Measurements from ENCODE around the gene OTOF. TPM values are rescaled to one million over a fixed set of nuclear protein-coding genes. Genes with fewer than 3 reads are reported as not detected.
A peak's percentile ranks its signal among the peaks of the same experiment; 100 is the strongest.

The OTOF gene
- total RNA-seq, 2 experiments from 2014 or later = 1.6 to 1.9 TPM

DNA sequence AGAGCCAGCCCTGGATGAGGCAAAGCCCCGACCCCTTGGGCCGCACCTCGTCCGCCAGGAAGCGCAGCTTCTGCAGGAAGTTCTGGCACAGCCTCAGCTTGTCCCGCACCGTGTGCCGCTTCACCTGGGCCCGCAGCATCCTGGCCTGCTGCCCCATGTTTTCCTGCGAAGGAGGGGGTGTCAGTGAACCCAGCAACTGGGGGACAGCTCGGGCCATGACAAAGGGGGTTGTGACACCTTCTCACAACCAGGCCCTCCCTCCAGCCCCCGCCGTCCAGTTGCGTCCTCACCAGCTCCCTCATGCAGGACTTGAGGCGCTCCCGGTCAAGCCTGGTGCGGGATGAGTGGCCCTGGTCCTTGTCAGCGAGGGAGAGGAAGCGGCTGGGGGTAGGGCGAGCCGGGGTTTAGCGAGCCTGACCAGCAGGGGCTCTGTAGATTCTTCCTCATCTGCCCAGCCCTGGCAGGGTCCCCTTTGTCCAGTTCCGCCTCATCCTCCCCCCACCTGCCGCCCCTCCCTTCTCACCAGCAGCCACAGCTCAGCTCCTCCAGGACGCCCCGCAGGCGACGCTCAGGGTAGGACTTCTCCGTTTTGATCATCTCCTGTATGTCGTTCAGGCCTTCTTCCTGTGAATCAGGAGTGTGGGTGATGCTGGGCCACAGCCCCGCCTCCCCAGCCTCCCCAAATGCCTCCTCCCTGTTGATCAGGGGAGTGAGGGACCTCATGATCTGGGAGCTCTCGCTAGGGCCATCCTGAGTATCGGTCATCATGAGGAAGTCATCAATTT, 606 bp downstream of the OTOF start:
- peak; percentile 48 for DNase-seq
- no peaks in the 10 kb centered on the region for H3K36me3 Mint-ChIP-seq
- H3K9me3 Mint-ChIP-seq = no peaks in the 10 kb centered on the region

DNA sequence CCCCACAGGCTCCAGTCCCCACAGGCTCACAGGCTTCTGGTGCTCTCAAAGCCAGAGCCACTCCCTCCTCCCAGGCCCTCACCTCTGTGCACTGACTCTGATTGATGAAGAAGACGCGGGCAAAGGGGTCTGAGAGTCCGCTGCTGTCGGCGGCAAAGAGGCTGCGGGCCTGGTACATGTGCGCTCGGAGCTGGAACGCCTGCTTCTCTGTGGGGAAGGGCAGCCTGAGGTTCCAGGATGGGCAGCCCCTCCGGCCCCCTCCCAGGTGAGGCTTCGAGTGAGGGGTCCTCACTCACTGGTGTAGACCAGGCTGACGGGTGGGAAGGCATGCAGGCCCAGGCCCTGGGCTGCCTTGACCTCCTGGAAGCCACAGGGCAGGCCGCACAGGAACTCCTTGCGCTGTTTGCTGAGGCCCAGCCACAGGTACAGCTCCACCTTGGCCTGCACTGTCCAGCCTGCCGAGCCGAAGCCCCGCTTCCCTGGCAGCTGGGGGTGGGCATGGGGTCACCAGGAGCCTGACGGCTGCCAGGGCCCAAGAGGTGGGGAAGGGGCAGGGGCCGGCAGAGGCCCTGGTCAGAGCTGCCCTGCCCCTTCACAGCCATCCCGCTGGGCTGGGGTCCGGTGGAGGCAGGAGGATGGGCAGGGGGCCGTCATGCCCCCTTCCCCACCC, 2.0 kb downstream of the OTOF start:
- H3K36me3 Mint-ChIP-seq = no peaks in the 10 kb centered on the region
- H3K4me3 Mint-ChIP-seq = no peak overlapping the region
- DNase-seq = no peak
- peaks cover 5% of the 10 kb centered on the region for H3K4me1 Mint-ChIP-seq (ENCODE audit: low read depth)
- no peaks in the 10 kb centered on the region for H3K9me3 Mint-ChIP-seq
- no peak overlapping the region for H3K27ac Mint-ChIP-seq
- intact Hi-C loops (cut with micrococcal nuclease) = no loop called here
- POLR2A ChIA-PET = no interaction called here
- CTCF ChIA-PET = no interaction called here
- H3K27me3 Mint-ChIP-seq = no peaks in the 10 kb centered on the region

More for the DNA sequence above, 606 bp downstream of the OTOF start:
- Mint-ChIP-seq H3K4me1 (ENCODE audit: low read depth) (peaks cover 5% of the 10 kb centered on the region), H3K27me3 (no peaks in the 10 kb centered on the region), H3K27ac (no peak overlapping the region), H3K4me3 (peak overlapping the region; percentile 6)
- ChIA-PET POLR2A (no interaction called here), CTCF (interaction anchor here (0.7 to 0.9 kb wide), 2 partner anchors 8 to 27 kb away, joined by 3 read pairs; no protein-coding TSS in a partner anchor)
- intact Hi-C loops (cut with micrococcal nuclease) = no loop called here

- intact Hi-C loops (cut with micrococcal nuclease) = no loop called here
- H3K9me3 Mint-ChIP-seq = peaks cover 2% of the 10 kb centered on the region
- POLR2A ChIA-PET = no interaction called here
- peaks cover 5% of the 10 kb centered on the region for H3K4me1 Mint-ChIP-seq (ENCODE audit: low read depth)
- no peaks in the 10 kb centered on the region for H3K36me3 Mint-ChIP-seq
- no peak overlapping the region for H3K27ac Mint-ChIP-seq
- CTCF ChIA-PET = no interaction called here
- H3K4me3 Mint-ChIP-seq = no peak overlapping the region
- no peaks in the 10 kb centered on the region for H3K27me3 Mint-ChIP-seq
- no peak for DNase-seq
Measured at GRCh38 chr2:26475037-26475436, 2.9 kb downstream of the OTOF start.

GRCh38 chr2:26474261-26474785, 3.6 kb downstream of the OTOF start:
- intact Hi-C loops (cut with micrococcal nuclease) = no loop called here
- H3K4me1 Mint-ChIP-seq (ENCODE audit: low read depth) = peaks cover 5% of the 10 kb centered on the region
- no peaks in the 10 kb centered on the region for H3K27me3 Mint-ChIP-seq
- H3K4me3 Mint-ChIP-seq = no peak overlapping the region
- no peaks in the 10 kb centered on the region for H3K36me3 Mint-ChIP-seq
- POLR2A ChIA-PET = no interaction called here
- peaks cover 8% of the 10 kb centered on the region for H3K9me3 Mint-ChIP-seq
- no peak for DNase-seq
- CTCF ChIA-PET = no interaction called here
- H3K27ac Mint-ChIP-seq = no peak overlapping the region

GRCh38 chr2:26473796-26474195, 4.1 kb downstream of the OTOF start:
- intact Hi-C loops (cut with micrococcal nuclease) = no loop called here
- H3K27ac Mint-ChIP-seq = no peak overlapping the region
- H3K4me3 Mint-ChIP-seq = no peak overlapping the region
- no peak for DNase-seq
- POLR2A ChIA-PET = no interaction called here
- H3K9me3 Mint-ChIP-seq = peaks cover 11% of the 10 kb centered on the region
- no peaks in the 10 kb centered on the region for H3K36me3 Mint-ChIP-seq
- no peaks in the 10 kb centered on the region for H3K27me3 Mint-ChIP-seq
- H3K4me1 Mint-ChIP-seq (ENCODE audit: low read depth) = peaks cover 5% of the 10 kb centered on the region
- CTCF ChIA-PET = no interaction called here

GRCh38 chr2:26472821-26473655, 4.9 kb downstream of the OTOF start:
- no peaks in the 10 kb centered on the region for H3K36me3 Mint-ChIP-seq
- H3K27me3 Mint-ChIP-seq = no peaks in the 10 kb centered on the region
- no peak overlapping the region for H3K27ac Mint-ChIP-seq
- ChIA-PET CTCF (no interaction called here), POLR2A (no interaction called here)
- no peak for DNase-seq
- H3K9me3 Mint-ChIP-seq = peaks cover 15% of the 10 kb centered on the region
- H3K4me1 Mint-ChIP-seq (ENCODE audit: low read depth) = peaks cover 5% of the 10 kb centered on the region
- intact Hi-C loops (cut with micrococcal nuclease) = no loop called here
- no peak overlapping the region for H3K4me3 Mint-ChIP-seq

DNA sequence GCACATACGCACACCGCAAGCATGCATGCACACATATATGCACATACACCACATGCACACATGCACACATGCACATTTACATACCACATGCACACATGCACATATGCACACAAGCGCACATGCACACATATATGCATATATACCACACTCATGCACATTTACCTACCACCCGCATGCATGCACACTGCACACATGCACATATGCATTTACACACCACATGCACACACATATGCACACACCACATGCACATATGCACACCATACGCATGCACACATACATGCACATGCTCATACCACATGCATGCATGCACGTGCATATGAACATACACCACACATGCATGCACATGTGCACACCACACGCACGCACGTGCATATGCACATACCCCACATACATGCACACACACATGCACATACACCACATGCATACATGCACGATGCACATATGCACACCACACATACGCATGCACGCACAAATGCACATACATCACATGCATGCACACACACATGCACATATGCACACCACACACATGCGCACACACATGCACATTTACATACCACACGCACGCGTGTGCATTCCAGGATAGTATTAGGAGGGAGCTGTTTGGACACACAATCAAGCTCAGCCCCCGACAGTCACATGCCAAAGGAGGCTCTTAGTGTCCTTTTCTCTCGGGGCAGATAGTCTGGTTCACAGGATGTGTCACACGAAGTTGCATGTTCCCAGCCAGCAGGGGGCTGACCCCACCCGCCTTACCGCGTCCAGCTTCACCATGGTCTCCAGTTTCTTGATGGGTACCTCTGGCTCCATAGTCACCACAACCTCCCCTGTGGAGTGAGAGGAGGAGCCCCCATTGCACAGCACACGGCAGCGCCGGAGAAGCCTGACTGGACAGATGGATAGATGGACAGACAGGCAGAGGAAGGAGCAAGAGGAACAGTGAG, 5.9 kb downstream of the OTOF start:
- no peaks in the 10 kb centered on the region for H3K36me3 Mint-ChIP-seq
- DNase-seq = no peak
- H3K27ac Mint-ChIP-seq = no peak overlapping the region
- no peak overlapping the region for H3K4me3 Mint-ChIP-seq
- H3K27me3 Mint-ChIP-seq = no peaks in the 10 kb centered on the region
- intact Hi-C loops (cut with micrococcal nuclease) = no loop called here
- CTCF ChIA-PET = no interaction called here
- peaks cover 15% of the 10 kb centered on the region for H3K9me3 Mint-ChIP-seq
- H3K4me1 Mint-ChIP-seq (ENCODE audit: low read depth) = no peaks in the 10 kb centered on the region
- POLR2A ChIA-PET = no interaction called here

DNA sequence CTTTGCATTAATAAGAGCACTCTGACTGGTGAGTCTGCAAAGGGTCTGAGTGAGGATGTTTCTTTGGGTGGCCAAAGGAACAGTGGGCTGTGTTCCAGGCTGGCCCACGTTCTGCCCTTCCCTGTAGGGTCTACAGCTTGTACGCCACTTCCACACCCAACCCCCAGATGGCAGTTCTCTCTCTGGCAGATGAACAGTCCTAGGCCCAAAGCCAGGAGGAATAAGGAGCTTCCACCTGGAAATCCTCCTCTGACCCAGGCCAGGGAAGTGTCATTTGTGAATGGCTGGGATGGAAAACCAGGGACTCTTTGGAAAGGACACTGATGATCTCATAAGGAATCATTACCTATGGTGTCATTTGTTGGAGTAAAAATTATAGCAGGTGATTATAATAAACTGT, 6.6 kb downstream of the OTOF start:
- Mint-ChIP-seq H3K4me3 (no peak overlapping the region), H3K4me1 (ENCODE audit: low read depth) (no peaks in the 10 kb centered on the region)

GRCh38 chr2:26470601-26471260, 7.2 kb downstream of the OTOF start:
- POLR2A ChIA-PET = no interaction called here
- intact Hi-C loops (cut with micrococcal nuclease) = no loop called here
- CTCF ChIA-PET = interaction anchor here (1.5 to 2.1 kb wide), 2 partner anchors 33 to 155 kb away, joined by 5 to 6 read pairs; no protein-coding TSS in a partner anchor
- no peak overlapping the region for H3K4me3 Mint-ChIP-seq
- no peaks in the 10 kb centered on the region for H3K4me1 Mint-ChIP-seq (ENCODE audit: low read depth)
- H3K36me3 Mint-ChIP-seq = no peaks in the 10 kb centered on the region
- peaks cover 15% of the 10 kb centered on the region for H3K9me3 Mint-ChIP-seq
- no peak for DNase-seq
- no peak overlapping the region for H3K27ac Mint-ChIP-seq
- no peaks in the 10 kb centered on the region for H3K27me3 Mint-ChIP-seq

More for the DNA sequence above, 6.6 kb downstream of the OTOF start:
- intact Hi-C loops (cut with micrococcal nuclease) = no loop called here
- no peak for DNase-seq
- Mint-ChIP-seq H3K9me3 (peaks cover 15% of the 10 kb centered on the region), H3K36me3 (no peaks in the 10 kb centered on the region), H3K27me3 (no peaks in the 10 kb centered on the region), H3K27ac (no peak overlapping the region)
- CTCF ChIA-PET = no interaction called here
- POLR2A ChIA-PET = no interaction called here

DNA sequence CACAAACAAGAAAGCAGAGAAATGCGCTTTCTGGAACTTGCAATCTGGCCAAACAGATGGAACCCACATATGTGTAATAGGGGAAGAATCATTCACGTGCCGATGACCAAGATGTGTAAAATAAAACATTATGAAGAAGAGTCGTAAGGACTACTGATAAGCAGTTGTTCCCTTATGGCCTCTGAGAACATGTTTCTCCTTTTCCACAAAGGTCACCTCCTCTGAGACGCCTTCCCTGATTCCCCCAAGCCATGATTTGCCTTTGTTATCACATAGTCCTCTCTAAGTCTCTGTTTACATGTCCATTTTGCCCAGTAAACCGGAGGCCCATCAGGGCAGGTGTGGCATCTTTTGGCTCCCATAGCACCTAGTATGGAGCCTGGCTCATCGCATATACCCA, 8.0 kb downstream of the OTOF start:
- H3K27me3 Mint-ChIP-seq = no peaks in the 10 kb centered on the region
- ChIA-PET CTCF (interaction anchor here (1.0 to 2.1 kb wide), 5 partner anchors 10 to 154 kb away, joined by 3 to 7 read pairs (median 5); no protein-coding TSS in a partner anchor), POLR2A (interaction anchor here (0.6 kb wide), 1 partner anchor 35 kb away, joined by 3 read pairs; no protein-coding TSS in a partner anchor)
- H3K4me3 Mint-ChIP-seq = no peak overlapping the region
- intact Hi-C loops (cut with micrococcal nuclease) = loop anchor here (5.0 kb wide), 2 partner anchors 138 to 298 kb away; partner anchors contain the start of gene GAREM2
- no peaks in the 10 kb centered on the region for H3K36me3 Mint-ChIP-seq
- peaks cover 15% of the 10 kb centered on the region for H3K9me3 Mint-ChIP-seq
- no peak for DNase-seq
- no peaks in the 10 kb centered on the region for H3K4me1 Mint-ChIP-seq (ENCODE audit: low read depth)
- H3K27ac Mint-ChIP-seq = no peak overlapping the region
